A549 (cell line): Measurements from ENCODE around the gene VIPAS39. TPM values are rescaled to one million over a fixed set of nuclear protein-coding genes. Genes with fewer than 3 reads are reported as not detected.
A peak's percentile ranks its signal among the peaks of the same experiment; 100 is the strongest.

Source experiments
- ATAC-seq, 2 experiments: fragments of 200-7000 bp in 1 of 2; fragments of >200 bp in 1 of 2; cut with Nextera tagmentation in 1 of 2; cut with Tn5 transposase in 1 of 2; 3 replicates each; pipeline versions ENCODE4 v1.8.0 to v1.9.1; 2018 to 2020; ENCODE audit warnings: mild to moderate bottlenecking in 1 of 2, moderate library complexity in 1 of 2
- CTCF ChIA-PET: fragments of 300-600 bp; sonication (Branson Sonifier 250); formaldehyde crosslinking; extraction: SDS; loops from one replicate; lab custom pipeline; 2021; ENCODE audit warnings: antibody characterized with exemption, inconsistent platforms; lab: Yijun Ruan, JAX
- POLR2A ChIA-PET: fragments of 350-600 bp; formaldehyde crosslinking; extraction: SDS; loops from one replicate; lab custom pipeline; 2021; ENCODE audit warnings: antibody characterized with exemption, inconsistent platforms; lab: Yijun Ruan, JAX
- DNase-seq, 2 experiments: peaks; one replicate each; pipeline versions ENCODE4 v3.0.0 to v3.0.0-alpha.2; 2011 to 2016; ENCODE audit warnings: low read depth in 1 of 2, low spot score in 1 of 2
- FAIRE-seq: peaks from 2 replicates; lab custom pipeline; 2011; peaks lifted over from hg19 to GRCh38; lab: Jason Lieb, UNC
- H3K27ac ChIP-seq, 2 experiments: fragments of >200 bp; sonication (Bioruptor Twin); formaldehyde crosslinking; 3 replicates each; pipeline ENCODE4 v1.5.1; 2016 to 2017
- H3K4me1 ChIP-seq: fragments of >200 bp; sonication (Bioruptor Twin); formaldehyde crosslinking; 3 replicates; pipeline ENCODE4 v1.6.1; 2016
- H3K4me2 ChIP-seq: fragments of >200 bp; sonication (Bioruptor Twin); formaldehyde crosslinking; 3 replicates; pipeline ENCODE4 v1.6.1; 2016
- H3K4me3 ChIP-seq: fragments of >200 bp; sonication (Bioruptor Twin); formaldehyde crosslinking; 3 replicates; pipeline ENCODE4 v1.5.1; 2016
- H3K9me3 ChIP-seq: fragments of >200 bp; sonication (Bioruptor Twin); formaldehyde crosslinking; 3 replicates; pipeline ENCODE4 v1.6.1; 2016
- CBX2 ChIP-seq: fragments of 200-600 bp; sonication (generic); IDR thresholded peaks from 2 replicates; pipeline ENCODE4 v1.6.1; 2016; ENCODE audit warnings: low read depth, mild to moderate bottlenecking, borderline replicate concordance
- CHD2 ChIP-seq: fragments of 150-350 bp; IDR thresholded peaks from 2 replicates; pipeline ENCODE4 v1.6.1; 2014; ENCODE audit warnings: low read length; ENCODE audit not compliant: partially characterized antibody
- GATA3 ChIP-seq: IDR thresholded peaks from 2 replicates; pipeline ENCODE4 v1.6.1; 2012; ENCODE audit warnings: borderline replicate concordance
- JUN ChIP-seq, 2 experiments: fragments of >200 bp; sonication (Bioruptor Twin); formaldehyde crosslinking; IDR thresholded peaks; 2 replicates in 1 of 2; 3 replicates in 1 of 2; pipeline ENCODE4 v1.6.1; 2016 to 2017
- KDM5A ChIP-seq: fragments of 200-600 bp; sonication (generic); IDR thresholded peaks from 2 replicates; pipeline ENCODE4 v1.6.1; 2016; ENCODE audit warnings: antibody characterized with exemption, mild to moderate bottlenecking
- MAZ ChIP-seq: fragments of 150-350 bp; IDR thresholded peaks from 2 replicates; pipeline ENCODE4 v1.6.1; 2014; ENCODE audit warnings: antibody characterized with exemption, low read depth, low read length, borderline replicate concordance
- MYC ChIP-seq: IDR thresholded peaks from 2 replicates; pipeline ENCODE4 v1.6.1; 2012; ENCODE audit warnings: mild to moderate bottlenecking, inconsistent platforms, low read length, improper control_type of control experiment, borderline replicate concordance
- PHF8 ChIP-seq: fragments of 200-600 bp; sonication (generic); IDR thresholded peaks from 2 replicates; pipeline ENCODE4 v1.6.1; 2016; ENCODE audit warnings: low read depth, mild to moderate bottlenecking, antibody characterized with exemption, moderate library complexity, borderline replicate concordance
- POLR2A ChIP-seq: IDR thresholded peaks from 2 replicates; pipeline ENCODE4 v1.6.1; 2012; ENCODE audit warnings: mild to moderate bottlenecking, low read length
- RARB ChIP-seq: fragments of 250-450 bp; sonication (Bioruptor Pico); IDR thresholded peaks from 2 replicates; pipeline ENCODE4 v1.8.0; 2021; ENCODE audit warnings: mild to moderate bottlenecking, moderate library complexity
- RNF2 ChIP-seq: fragments of 200-600 bp; sonication (generic); IDR thresholded peaks from 2 replicates; pipeline ENCODE4 v1.6.1; 2016; ENCODE audit warnings: low read depth, mild to moderate bottlenecking, antibody characterized with exemption, moderate library complexity, borderline replicate concordance
- TP53 ChIP-seq: fragments of 250-450 bp; sonication (Bioruptor Pico); IDR thresholded peaks from 2 replicates; pipeline ENCODE4 v1.5.0; 2021; ENCODE audit warnings: mild to moderate bottlenecking, moderate library complexity
- ZFP36 ChIP-seq: fragments of 450-650 bp; IDR thresholded peaks from 2 replicates; pipeline ENCODE4 v1.6.1; 2014; ENCODE audit warnings: borderline replicate concordance; ENCODE audit not compliant: partially characterized antibody
- WGBS: methylation state at CpG from one replicate; pipeline ENCODE4 v1.1.6; 2017; ENCODE audit errors: missing lambda C conversion rate; 5-methylcytosine and 5-hydroxymethylcytosine counted together
- polyA minus RNA-seq: library from RNA; depleted of rRNA, polyadenylated mRNA; stranded (reverse); fragments of >200 nt; gene quantifications from 2 replicates; pipeline ENCODE4 v1.2.3, GENCODE V29; 2011; rRNA and poly(A)+ RNA removed
- polyA plus RNA-seq, 4 experiments: library from polyadenylated mRNA; depleted of rRNA in 3 of 4; stranded (reverse); fragments of >200 nt; fragmentation: RNase III in 1 of 4; extraction: RNeasy Plus Mini Kit Qiagen cat#74134 plus additional on column Dnase treatment in 1 of 4; gene quantifications; 2 replicates in 3 of 4; 3 replicates in 1 of 4; pipeline ENCODE4 v1.2.3, GENCODE V29; 2011 to 2017
- TF ChIP-seq, protein P1 (sequence below): fragments of 200-600 bp; sonication (generic); IDR thresholded peaks from 2 replicates; pipeline ENCODE4 v1.6.1; 2016; ENCODE audit warnings: antibody characterized with exemption, mild to moderate bottlenecking, moderate library complexity
- TF ChIP-seq, protein P2 (sequence below): IDR thresholded peaks from 2 replicates; pipeline ENCODE4 v1.6.1; 2012; ENCODE audit warnings: low read depth, borderline replicate concordance
- TF ChIP-seq, protein P3 (sequence below): IDR thresholded peaks from 2 replicates; pipeline ENCODE4 v1.6.1; 2012
- TF ChIP-seq, protein P4 (sequence below): fragments of >200 bp; sonication (Bioruptor Twin); formaldehyde crosslinking; IDR thresholded peaks from 3 replicates; pipeline ENCODE4 v1.5.1; 2016

VIPAS39 gene
- polyA plus RNA-seq (2011; rRNA removed) (35.8 and 38.0 TPM in 2 replicates), polyA plus RNA-seq (2017; fragmentation: RNase III; extraction: RNeasy Plus Mini Kit Qiagen cat#74134 plus additional on column Dnase treatment) (14.9 to 15.3 TPM (median 14.9 TPM) in 3 replicates), polyA minus RNA-seq (23.9 and 31.2 TPM in 2 replicates)
- 10.8 and 12.0 TPM in 2 replicates for polyA plus RNA-seq (2012; cell fraction: cytosol; rRNA removed)
- 8.8 and 12.4 TPM in 2 replicates for polyA plus RNA-seq (2012; cell fraction: nucleus; rRNA removed)

DNA sequence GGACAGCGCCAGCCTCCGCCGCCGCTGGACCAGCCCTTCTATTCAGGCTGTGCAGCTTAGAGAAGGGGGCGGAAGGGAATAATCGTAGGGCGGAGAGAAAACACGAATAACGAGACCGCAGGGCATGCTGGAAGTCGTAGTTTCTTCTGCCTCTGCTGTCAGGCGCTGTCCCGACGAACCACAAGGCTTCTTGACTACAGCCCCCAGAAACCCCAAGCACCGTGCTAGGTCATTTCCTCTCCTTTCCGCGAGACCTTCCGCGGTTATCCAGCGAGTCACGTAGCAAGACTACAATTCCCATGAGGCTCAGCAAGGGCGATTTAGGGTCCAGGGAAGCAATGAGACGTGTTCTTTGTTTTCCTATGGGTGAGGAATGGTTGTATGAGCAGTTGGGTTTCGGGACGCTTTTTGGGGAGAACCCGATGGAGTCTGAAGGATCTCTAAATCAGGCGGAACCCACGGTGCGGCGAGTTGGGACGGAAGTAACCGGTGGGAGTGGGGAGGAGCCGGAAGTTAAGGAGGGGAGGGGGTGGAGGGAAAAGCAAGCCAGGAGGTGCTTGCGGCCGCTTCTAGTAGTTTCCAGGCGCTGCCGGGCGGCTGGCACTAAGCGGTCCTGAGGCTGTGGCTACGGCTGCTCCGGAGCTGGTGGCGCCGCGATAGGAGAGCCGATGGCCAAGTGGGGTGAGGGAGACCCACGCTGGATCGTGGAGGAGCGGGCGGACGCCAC lies at the start of gene VIPAS39, which contains the start of gene AHSA1:
Gene VIPAS39 (minus strand): TSS at position 80 of the 727 bp plus-strand sequence. CDS start 3,499 bp downstream, outside the sequence.
Gene AHSA1 (plus strand): TSS at position 572 of the 727 bp plus-strand sequence. CDS start 97 bp downstream, at position 669.
- H3K4me1 ChIP-seq = peaks cover 15% of the 10 kb centered on the region
- H3K4me3 ChIP-seq = peak within 1 kb of the TSS; percentile 91
- CTCF ChIA-PET = interaction anchor here (2.1 to 3.2 kb wide), 5 partner anchors 12 to 94 kb away, joined by 6 to 34 read pairs (median 10); no protein-coding TSS in a partner anchor
- POLR2A ChIA-PET = interaction anchor here (0.5 to 1.0 kb wide), 7 partner anchors 9 to 137 kb away, joined by 3 to 5 read pairs (median 3); partner anchors contain the start of genes GSTZ1, POMT2, SAMD15 and TMED8
- DNase-seq = peak; percentile 91 to 99
- peak within 1 kb of the TSS; percentile 89 to 95 for H3K27ac ChIP-seq
- peak; percentile 80 for FAIRE-seq
- TF ChIP-seq, protein P1, sequence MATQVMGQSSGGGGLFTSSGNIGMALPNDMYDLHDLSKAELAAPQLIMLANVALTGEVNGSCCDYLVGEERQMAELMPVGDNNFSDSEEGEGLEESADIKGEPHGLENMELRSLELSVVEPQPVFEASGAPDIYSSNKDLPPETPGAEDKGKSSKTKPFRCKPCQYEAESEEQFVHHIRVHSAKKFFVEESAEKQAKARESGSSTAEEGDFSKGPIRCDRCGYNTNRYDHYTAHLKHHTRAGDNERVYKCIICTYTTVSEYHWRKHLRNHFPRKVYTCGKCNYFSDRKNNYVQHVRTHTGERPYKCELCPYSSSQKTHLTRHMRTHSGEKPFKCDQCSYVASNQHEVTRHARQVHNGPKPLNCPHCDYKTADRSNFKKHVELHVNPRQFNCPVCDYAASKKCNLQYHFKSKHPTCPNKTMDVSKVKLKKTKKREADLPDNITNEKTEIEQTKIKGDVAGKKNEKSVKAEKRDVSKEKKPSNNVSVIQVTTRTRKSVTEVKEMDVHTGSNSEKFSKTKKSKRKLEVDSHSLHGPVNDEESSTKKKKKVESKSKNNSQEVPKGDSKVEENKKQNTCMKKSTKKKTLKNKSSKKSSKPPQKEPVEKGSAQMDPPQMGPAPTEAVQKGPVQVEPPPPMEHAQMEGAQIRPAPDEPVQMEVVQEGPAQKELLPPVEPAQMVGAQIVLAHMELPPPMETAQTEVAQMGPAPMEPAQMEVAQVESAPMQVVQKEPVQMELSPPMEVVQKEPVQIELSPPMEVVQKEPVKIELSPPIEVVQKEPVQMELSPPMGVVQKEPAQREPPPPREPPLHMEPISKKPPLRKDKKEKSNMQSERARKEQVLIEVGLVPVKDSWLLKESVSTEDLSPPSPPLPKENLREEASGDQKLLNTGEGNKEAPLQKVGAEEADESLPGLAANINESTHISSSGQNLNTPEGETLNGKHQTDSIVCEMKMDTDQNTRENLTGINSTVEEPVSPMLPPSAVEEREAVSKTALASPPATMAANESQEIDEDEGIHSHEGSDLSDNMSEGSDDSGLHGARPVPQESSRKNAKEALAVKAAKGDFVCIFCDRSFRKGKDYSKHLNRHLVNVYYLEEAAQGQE = peak; percentile 84
- TF ChIP-seq RARB (CRISPR knock-in tag) (no peak), TP53 (CRISPR knock-in tag) (no peak), CHD2 (peak; percentile 86), PHF8 (peak; percentile 89; the same call in 1 of the 2 replicates), JUN (IDR thresholded peaks at IDR 0.05) (peak; percentile 11 to 53; a peak in 2 of 5 replicates), KDM5A (peak; percentile 34; the same call in 1 of the 2 replicates), GATA3 (no peak; the same call in 1 of the 2 replicates), RNF2 (no peak), MAZ (0 out of 2 replicates have a peak, but pooled peaks have one; percentile 66), MYC (peak; percentile 70; the same call in 1 of the 2 replicates), CBX2 (no peak), POLR2A (peak; percentile 92), ZFP36 (peak; percentile 42)
- TF ChIP-seq, protein P2, sequence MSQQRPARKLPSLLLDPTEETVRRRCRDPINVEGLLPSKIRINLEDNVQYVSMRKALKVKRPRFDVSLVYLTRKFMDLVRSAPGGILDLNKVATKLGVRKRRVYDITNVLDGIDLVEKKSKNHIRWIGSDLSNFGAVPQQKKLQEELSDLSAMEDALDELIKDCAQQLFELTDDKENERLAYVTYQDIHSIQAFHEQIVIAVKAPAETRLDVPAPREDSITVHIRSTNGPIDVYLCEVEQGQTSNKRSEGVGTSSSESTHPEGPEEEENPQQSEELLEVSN = 0 out of 2 replicates have a peak, but pooled peaks have one; percentile 56
- TF ChIP-seq, protein P3, sequence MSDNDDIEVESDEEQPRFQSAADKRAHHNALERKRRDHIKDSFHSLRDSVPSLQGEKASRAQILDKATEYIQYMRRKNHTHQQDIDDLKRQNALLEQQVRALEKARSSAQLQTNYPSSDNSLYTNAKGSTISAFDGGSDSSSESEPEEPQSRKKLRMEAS = peak; percentile 66
- TF ChIP-seq, protein P4, sequence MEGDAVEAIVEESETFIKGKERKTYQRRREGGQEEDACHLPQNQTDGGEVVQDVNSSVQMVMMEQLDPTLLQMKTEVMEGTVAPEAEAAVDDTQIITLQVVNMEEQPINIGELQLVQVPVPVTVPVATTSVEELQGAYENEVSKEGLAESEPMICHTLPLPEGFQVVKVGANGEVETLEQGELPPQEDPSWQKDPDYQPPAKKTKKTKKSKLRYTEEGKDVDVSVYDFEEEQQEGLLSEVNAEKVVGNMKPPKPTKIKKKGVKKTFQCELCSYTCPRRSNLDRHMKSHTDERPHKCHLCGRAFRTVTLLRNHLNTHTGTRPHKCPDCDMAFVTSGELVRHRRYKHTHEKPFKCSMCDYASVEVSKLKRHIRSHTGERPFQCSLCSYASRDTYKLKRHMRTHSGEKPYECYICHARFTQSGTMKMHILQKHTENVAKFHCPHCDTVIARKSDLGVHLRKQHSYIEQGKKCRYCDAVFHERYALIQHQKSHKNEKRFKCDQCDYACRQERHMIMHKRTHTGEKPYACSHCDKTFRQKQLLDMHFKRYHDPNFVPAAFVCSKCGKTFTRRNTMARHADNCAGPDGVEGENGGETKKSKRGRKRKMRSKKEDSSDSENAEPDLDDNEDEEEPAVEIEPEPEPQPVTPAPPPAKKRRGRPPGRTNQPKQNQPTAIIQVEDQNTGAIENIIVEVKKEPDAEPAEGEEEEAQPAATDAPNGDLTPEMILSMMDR = no peak
- peak; percentile 97 to 98 for ATAC-seq
- peak within 1 kb of the TSS; percentile 92 for H3K4me2 ChIP-seq
- 2% methylated on average over 41 of the region's 50 CpGs for WGBS
- H3K9me3 ChIP-seq = no peaks in the 10 kb centered on the region
